PC-9 (cell line): Measurements from ENCODE around the gene MYMK. TPM values are rescaled to one million over a fixed set of nuclear protein-coding genes. Genes with fewer than 3 reads are reported as not detected.

Experiments used
- BruUV-seq: library from RNA; stranded (reverse); fragments of 400-500 nt; replicated peaks from 2 replicates; lab custom pipeline; 2021; lab: Mats Ljungman, UMichigan
- CTCF ChIA-PET: fragments of 300-600 bp; sonication (Branson Sonifier 250); formaldehyde crosslinking; loops from one replicate; lab custom pipeline; 2022; ENCODE audit warnings: antibody characterized with exemption; lab: Charles Lee
- POLR2A ChIA-PET: fragments of 300-600 bp; sonication (Branson Sonifier 250); formaldehyde crosslinking; loops from one replicate; lab custom pipeline; 2022; ENCODE audit warnings: antibody characterized with exemption; ENCODE audit not compliant: unreplicated experiment; lab: Charles Lee
- DNase-seq, 2 experiments: peaks; one replicate each; pipeline versions ENCODE4 v3.0.0 to v3.0.0-alpha.2; 2015 to 2022; ENCODE audit warnings: mixed read lengths in 1 of 2
- H2AFZ ChIP-seq: fragments of 200-600 bp; sonication (generic); 2 replicates; pipeline ENCODE4 v1.8.1; 2017; ENCODE audit warnings: antibody characterized with exemption
- H3F3A ChIP-seq: fragments of 200-600 bp; sonication (generic); 2 replicates; pipeline ENCODE4 v1.8.1; 2017; ENCODE audit warnings: antibody characterized with exemption, mild to moderate bottlenecking, low read depth; ENCODE audit not compliant: insufficient read depth
- H3K27ac ChIP-seq: fragments of 200-600 bp; sonication (generic); 2 replicates; pipeline ENCODE4 v1.6.1; 2016; ENCODE audit warnings: mixed run types
- H3K27me3 ChIP-seq: fragments of 200-600 bp; sonication (generic); 2 replicates; pipeline ENCODE4 v1.6.1; 2016; ENCODE audit warnings: low read depth, mixed run types; ENCODE audit not compliant: insufficient read depth
- H3K36me3 ChIP-seq: fragments of 200-600 bp; sonication (generic); 2 replicates; pipeline ENCODE4 v1.6.1; 2016; ENCODE audit warnings: low read depth, mixed run types
- H3K4me1 ChIP-seq: fragments of 200-600 bp; sonication (generic); replicated peaks from 2 replicates; pipeline ENCODE4 v1.6.1; 2016; ENCODE audit warnings: mixed run types; ENCODE audit not compliant: insufficient read depth
- H3K4me2 ChIP-seq: fragments of 200-600 bp; sonication (generic); 2 replicates; pipeline ENCODE4 v1.6.1; 2017; ENCODE audit warnings: mixed run types
- H3K4me3 ChIP-seq: fragments of 200-600 bp; sonication (generic); 2 replicates; pipeline ENCODE4 v1.6.1; 2016; ENCODE audit warnings: mixed run types
- H3K79me2 ChIP-seq: fragments of 200-600 bp; sonication (generic); 2 replicates; pipeline ENCODE4 v1.6.1; 2017; ENCODE audit warnings: low read depth, mixed run types
- H3K9me2 ChIP-seq: fragments of 200-600 bp; sonication (generic); 2 replicates; pipeline ENCODE4 v1.8.1; 2017; ENCODE audit warnings: mild to moderate bottlenecking; ENCODE audit not compliant: insufficient read depth
- H3K9me3 ChIP-seq: fragments of 200-600 bp; sonication (generic); 2 replicates; pipeline ENCODE4 v1.8.1; 2016; ENCODE audit warnings: low read depth; ENCODE audit not compliant: insufficient read depth
- H4K20me1 ChIP-seq: fragments of 200-600 bp; sonication (generic); 2 replicates; pipeline ENCODE4 v1.8.1; 2017; ENCODE audit not compliant: insufficient read depth
- EZH2 ChIP-seq: fragments of 200-600 bp; sonication (generic); IDR thresholded peaks from 2 replicates; pipeline ENCODE4 v1.8.0; 2017; ENCODE audit warnings: antibody characterized with exemption, low read depth
- intact Hi-C: fragments of 100-400 bp; cut with micrococcal nuclease; formaldehyde crosslinking; loops from one replicate; pipeline ENCODE4 v1.10.0; 2022; ENCODE audit not compliant: unreplicated experiment
- total RNA-seq: library from RNA; stranded (reverse); gene quantifications from 2 replicates; pipeline ENCODE4 v1.2.3, GENCODE V29; 2021
- TF ChIP-seq, protein P1 (sequence below): fragments of 200-600 bp; sonication (generic); conservative IDR thresholded peaks from 2 replicates; pipeline ENCODE4 v1.6.1; 2017; ENCODE audit warnings: mixed run types, antibody characterized with exemption, mild to moderate bottlenecking, moderate library complexity

Gene MYMK
- total RNA-seq, 1 experiment from 2014 or later, result not detected

DNA sequence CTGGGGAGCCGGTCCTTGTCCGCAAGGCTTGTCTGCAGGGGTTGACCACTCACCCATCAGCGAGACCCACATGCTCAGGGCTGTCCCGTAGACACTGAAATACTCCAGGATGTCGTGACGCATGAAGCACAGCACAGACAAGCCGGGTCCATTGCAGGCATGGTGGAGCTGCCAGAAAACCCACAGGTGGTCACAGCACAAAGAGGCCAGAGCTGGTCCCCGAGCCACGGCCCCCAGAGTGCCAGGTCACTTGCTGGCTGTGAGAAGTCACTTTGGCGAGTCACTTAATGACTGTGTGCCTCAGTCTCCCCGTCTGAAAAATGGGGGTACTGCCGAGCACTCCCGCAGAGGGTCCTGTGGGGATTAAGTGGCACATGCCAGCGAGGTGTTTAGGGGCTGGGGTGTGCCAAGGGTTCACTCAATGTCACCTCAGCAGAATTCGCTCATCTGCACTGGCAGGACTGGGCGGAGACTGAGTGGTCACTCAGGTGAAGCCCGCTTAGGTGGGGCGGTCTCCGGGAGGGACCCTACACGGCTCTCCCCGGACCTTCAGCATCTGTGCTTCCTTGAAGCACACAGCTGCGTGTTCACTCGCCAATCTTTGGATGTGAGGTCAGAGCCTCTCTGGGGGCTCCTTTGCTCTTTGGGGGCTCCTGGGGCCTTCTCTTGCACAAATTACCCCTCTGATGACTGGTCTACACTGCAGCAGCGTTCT lies 4.5 kb downstream of the MYMK start:
- Histone ChIP-seq H2AFZ (no peak overlapping the region), H3K79me2 (no peaks in the 10 kb centered on the region), H3K4me2 (no peak overlapping the region), H3K27me3 (peaks cover 95% of the 10 kb centered on the region), H3K4me3 (no peak overlapping the region), H4K20me1 (no peaks in the 10 kb centered on the region; the same call in 1 of the 2 replicates), H3K9me2 (no peaks in the 10 kb centered on the region), H3F3A (no peaks in the 10 kb centered on the region), H3K36me3 (no peaks in the 10 kb centered on the region), H3K27ac (no peak overlapping the region), H3K9me3 (no peaks in the 10 kb centered on the region), H3K4me1 (no peaks in the 10 kb centered on the region)
- ChIA-PET POLR2A (no interaction called here), CTCF (interaction anchor here (0.7 kb wide), 1 partner anchor 405 kb away, joined by 3 read pairs; no protein-coding TSS in a partner anchor)
- DNase-seq, result no peak
- BruUV-seq, result no TSS peak
- TF ChIP-seq, protein P1, sequence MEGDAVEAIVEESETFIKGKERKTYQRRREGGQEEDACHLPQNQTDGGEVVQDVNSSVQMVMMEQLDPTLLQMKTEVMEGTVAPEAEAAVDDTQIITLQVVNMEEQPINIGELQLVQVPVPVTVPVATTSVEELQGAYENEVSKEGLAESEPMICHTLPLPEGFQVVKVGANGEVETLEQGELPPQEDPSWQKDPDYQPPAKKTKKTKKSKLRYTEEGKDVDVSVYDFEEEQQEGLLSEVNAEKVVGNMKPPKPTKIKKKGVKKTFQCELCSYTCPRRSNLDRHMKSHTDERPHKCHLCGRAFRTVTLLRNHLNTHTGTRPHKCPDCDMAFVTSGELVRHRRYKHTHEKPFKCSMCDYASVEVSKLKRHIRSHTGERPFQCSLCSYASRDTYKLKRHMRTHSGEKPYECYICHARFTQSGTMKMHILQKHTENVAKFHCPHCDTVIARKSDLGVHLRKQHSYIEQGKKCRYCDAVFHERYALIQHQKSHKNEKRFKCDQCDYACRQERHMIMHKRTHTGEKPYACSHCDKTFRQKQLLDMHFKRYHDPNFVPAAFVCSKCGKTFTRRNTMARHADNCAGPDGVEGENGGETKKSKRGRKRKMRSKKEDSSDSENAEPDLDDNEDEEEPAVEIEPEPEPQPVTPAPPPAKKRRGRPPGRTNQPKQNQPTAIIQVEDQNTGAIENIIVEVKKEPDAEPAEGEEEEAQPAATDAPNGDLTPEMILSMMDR, result no peak
- TF ChIP-seq EZH2, result no peak
- intact Hi-C loops, result no loop called here

DNA sequence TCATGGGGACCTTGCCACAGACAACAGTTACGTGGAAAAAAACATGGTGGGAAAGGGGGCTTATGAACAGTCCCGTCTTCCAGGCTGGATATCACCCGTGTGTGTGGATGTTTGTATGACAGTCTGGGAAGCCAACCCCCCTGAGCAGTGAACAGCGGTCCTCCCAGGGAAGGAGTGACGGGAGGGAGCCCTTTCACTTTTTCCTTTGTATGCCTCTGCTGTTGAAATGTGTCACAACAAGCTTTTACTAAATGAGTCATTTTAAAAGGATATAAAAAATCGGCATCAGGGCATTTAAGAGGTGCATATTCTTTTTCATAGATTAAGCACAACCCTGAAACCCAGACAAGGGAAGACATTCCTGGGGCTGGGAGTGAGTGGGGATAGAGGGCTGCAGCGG lies 5.1 kb downstream of the MYMK start:
- POLR2A ChIA-PET, result no interaction called here

DNA sequence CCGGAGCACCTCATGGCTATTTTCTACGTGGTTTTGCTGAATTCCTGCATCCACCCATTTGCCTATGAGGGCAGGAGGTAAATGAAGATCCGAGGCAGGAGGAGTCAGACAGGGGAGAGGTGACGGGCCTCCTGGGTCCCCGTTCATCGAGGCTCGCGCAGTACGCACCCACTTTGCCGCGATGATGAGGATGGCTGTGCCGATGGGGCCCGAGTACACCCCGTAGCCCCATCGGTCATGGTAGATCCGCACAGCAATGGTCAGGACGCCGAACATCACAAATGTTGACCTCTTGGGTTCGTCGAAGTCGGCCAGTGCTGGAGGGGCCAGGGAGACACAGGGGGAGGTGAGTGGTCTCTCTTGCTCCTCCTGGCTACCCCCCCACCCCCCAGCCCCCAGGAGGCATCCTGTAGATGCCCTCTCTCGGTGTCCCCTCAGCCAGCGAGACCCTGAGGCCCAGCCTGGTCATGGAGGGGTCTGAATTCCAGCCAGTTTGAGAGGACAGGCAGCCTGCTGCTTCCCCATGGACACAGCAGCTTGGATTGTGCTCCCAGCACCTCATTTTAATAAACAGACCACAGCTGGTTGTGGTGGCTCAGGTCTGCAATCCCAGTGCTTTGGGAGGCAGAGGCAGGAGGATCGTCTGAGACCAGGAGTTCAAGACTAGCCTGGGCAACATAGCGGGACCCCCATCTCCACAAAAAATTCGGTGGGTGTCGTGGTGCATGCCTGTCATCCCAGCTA lies 5.9 kb downstream of the MYMK start:
- Histone ChIP-seq H4K20me1 (no peaks in the 10 kb centered on the region; the same call in 1 of the 2 replicates), H3K9me2 (no peaks in the 10 kb centered on the region), H3K27me3 (peaks cover 89% of the 10 kb centered on the region), H3K4me2 (no peak overlapping the region), H3K4me1 (no peaks in the 10 kb centered on the region), H3F3A (no peaks in the 10 kb centered on the region), H3K79me2 (no peaks in the 10 kb centered on the region), H3K27ac (no peak overlapping the region), H3K4me3 (no peak overlapping the region), H3K36me3 (no peaks in the 10 kb centered on the region), H3K9me3 (no peaks in the 10 kb centered on the region), H2AFZ (no peak overlapping the region)
- CTCF ChIA-PET, result no interaction called here
- TF ChIP-seq EZH2, result no peak
- TF ChIP-seq, protein P1, result no peak
- DNase-seq, result no peak
- BruUV-seq, result no TSS peak
- intact Hi-C loops, result no loop called here
- POLR2A ChIA-PET, result interaction anchor here (0.5 kb wide), 1 partner anchor 107 kb away, joined by 9 read pairs; no protein-coding TSS in a partner anchor

More for the DNA sequence above, 5.1 kb downstream of the MYMK start:
- Histone ChIP-seq H4K20me1 (no peaks in the 10 kb centered on the region; the same call in 1 of the 2 replicates), H3K36me3 (no peaks in the 10 kb centered on the region), H3K4me2 (no peak overlapping the region), H3K9me3 (no peaks in the 10 kb centered on the region), H3K4me1 (no peaks in the 10 kb centered on the region), H3K27ac (no peak overlapping the region), H3K4me3 (no peak overlapping the region), H3F3A (no peaks in the 10 kb centered on the region), H3K27me3 (peaks cover 93% of the 10 kb centered on the region), H2AFZ (no peak overlapping the region), H3K79me2 (no peaks in the 10 kb centered on the region), H3K9me2 (no peaks in the 10 kb centered on the region)
- no TSS peak for BruUV-seq
- intact Hi-C loops, result no loop called here
- no peak for TF ChIP-seq EZH2
- TF ChIP-seq, protein P1, result no peak
- CTCF ChIA-PET, result no interaction called here
- DNase-seq, result no peak
